ENCODE measurements around the gene CAPN11. TPM values are rescaled to one million over a fixed set of nuclear protein-coding genes. Genes with fewer than 3 reads are reported as not detected.
"Not testable (repeated sequence)": the region's sequence is repeated elsewhere in the genome, so short reads cannot be mapped to it uniquely, and the experiment has no call there.

CAPN11 gene
- polyA plus RNA-seq, 3 donors, result 0.12 to 0.24 (median 0.17) TPM

DNA sequence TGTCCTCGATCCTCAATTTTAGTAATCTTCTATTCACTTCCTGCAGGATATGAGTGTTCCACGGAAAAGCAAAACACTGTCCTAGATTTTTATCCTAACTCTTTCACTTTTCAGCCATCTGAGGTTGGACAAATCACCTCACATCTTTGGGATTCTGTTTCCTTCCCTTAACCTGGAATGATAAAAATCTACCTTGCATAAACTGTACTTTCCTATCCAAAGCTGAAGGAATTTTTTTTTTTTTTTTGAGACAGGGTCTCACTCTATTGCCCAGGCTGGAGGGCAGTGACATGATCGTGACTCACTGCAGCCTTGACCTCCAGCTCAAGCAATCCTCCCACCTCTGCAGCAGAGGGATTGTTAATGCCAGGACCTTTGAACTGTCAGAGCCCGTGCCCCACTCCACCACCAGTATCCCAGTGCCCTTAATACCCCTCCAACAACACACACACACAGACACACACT lies 20.5 kb downstream of the CAPN11 start:
- no peak for DNase-seq (ENCODE audit: low read depth in 3 of 3, low spot score in 2 of 3)

DNA sequence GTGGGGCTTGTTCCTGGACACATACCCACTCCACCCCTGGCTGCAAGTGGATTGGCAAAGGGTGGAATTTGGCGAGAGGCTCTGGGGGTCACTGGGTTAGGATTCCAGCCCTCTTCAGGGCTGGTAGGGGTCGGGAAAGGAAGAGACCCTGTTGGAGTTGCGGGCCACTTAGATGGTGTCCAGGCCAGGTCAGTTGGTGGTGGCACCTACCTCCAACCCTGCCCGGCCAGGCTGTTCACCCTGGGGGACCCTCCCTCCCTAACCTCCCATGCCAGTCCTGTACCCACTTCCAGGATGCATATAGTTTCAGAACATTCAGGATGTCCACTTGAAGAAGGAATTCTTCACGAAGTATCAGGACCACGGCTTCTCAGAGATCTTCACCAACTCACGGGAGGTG lies 21.0 kb downstream of the CAPN11 start:
- no peak for DNase-seq (ENCODE audit: low read depth in 3 of 3, low spot score in 2 of 3)

DNA sequence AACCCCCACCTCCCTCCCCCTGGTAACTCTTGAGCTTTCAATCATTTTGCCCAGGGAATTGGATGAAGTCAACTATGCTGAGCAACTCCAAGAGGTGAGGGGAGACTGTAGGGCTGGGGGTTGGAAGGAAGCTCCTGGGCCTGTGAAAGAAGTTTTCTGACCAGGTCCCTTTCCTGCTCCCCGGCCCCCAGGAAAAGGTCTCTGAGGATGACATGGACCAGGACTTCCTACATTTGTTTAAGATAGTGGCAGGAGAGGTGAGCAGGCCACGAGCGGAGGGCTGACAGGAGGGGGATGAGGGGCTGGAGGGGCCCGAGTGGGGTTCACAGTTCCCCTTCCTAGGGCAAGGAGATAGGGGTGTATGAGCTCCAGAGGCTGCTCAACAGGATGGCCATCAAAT lies 21.8 kb downstream of the CAPN11 start:
- no peak for DNase-seq (ENCODE audit: low read depth in 3 of 3, low spot score in 2 of 3)

DNA sequence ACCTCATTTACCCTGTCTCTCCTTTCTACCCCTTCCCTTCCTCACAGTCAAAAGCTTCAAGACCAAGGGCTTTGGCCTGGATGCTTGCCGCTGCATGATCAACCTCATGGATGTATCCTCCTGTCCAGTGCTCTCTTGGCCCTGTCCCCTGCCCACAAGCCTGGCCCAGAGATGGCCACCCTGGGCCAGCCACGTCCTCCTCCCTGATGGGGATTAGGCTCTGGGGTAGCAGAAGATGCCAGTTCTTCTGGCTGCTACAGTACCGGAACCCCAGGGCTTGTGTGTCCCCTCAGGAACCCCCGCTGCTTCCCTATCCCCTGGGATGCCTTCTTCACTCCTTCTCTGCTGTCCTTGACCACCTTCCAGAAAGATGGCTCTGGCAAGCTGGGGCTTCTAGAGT lies 22.3 kb downstream of the CAPN11 start:
- DNase-seq (ENCODE audit: low read depth in 3 of 3, low spot score in 2 of 3), result no peak

DNA sequence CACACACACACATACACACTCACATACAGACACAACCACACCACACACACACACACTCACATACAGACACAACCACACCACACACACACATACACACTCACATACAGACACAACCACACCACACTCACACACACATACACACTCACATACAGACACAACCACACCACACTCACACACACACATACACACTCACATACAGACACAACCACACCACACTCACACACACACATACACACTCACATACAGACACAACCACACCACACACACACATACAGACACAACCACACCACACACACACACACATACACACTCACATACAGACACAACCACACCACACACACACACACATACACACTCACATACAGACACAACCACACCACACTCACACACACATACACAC lies 23.2 kb downstream of the CAPN11 start:
- DNase-seq (ENCODE audit: low read depth in 3 of 3, low spot score in 2 of 3), result not testable (repeated sequence)

DNA sequence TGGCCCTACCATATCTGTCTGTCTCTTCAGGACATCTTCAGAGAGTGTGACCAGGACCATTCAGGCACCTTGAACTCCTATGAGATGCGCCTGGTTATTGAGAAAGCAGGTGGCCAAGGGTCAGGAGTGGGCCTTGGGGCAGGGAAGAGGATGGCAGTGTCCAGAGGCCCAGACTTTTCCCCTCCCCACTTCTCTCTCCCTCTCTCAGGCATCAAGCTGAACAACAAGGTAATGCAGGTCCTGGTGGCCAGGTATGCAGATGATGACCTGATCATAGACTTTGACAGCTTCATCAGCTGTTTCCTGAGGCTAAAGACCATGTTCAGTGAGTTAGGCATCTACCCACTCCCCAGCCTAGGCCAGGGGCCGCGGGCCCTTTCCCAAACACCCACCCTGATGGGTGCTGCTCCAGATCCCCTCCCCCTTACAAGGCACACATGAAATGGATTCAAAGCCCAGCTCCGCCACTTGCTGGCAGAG lies 24.3 kb downstream of the CAPN11 start:
- no peak for DNase-seq (ENCODE audit: low read depth in 3 of 3, low spot score in 2 of 3)

DNA sequence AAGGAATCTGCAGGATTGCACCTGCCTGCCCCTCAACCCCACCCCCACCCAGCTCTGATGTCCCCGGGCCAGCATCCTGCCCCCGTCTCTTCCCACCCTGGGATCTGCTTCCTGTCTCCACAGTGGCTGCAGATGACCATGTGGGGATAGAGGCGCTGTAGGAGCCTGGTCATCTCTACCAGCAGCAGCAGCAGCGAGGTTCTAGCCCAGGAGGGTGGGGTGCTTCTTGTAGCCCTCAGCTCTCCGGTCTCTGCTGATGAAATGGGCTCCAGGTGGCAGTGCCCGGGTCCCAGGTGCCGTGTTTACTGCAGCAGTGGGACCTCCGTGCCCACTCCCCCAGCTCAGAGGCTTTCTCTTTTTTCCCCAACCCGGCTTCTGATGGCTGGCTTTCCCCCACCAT lies 25.2 kb downstream of the CAPN11 start:
- no peak for DNase-seq (ENCODE audit: low read depth in 3 of 3, low spot score in 2 of 3)

DNA sequence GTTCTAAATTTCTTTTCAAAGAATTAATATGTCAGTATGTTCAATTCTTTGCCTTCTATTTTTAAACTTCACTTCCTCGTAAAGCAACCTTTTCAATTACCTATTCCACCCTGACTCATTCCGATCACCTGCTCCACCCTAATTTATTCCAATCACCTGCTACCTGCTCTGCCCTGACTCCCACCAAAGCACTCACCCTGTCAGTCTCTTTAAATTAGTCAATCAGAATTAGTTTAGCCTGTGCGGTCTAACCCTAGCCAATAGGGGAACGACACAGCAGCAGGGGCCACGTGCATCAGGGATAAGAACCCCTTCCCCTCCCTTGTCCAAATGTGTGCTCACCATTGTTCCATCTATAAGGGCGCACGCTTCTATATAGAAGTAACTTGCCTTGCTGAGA lies 26.7 kb downstream of the CAPN11 start:
- DNase-seq (ENCODE audit: low read depth in 3 of 3, low spot score in 2 of 3), result not testable (repeated sequence)

DNA sequence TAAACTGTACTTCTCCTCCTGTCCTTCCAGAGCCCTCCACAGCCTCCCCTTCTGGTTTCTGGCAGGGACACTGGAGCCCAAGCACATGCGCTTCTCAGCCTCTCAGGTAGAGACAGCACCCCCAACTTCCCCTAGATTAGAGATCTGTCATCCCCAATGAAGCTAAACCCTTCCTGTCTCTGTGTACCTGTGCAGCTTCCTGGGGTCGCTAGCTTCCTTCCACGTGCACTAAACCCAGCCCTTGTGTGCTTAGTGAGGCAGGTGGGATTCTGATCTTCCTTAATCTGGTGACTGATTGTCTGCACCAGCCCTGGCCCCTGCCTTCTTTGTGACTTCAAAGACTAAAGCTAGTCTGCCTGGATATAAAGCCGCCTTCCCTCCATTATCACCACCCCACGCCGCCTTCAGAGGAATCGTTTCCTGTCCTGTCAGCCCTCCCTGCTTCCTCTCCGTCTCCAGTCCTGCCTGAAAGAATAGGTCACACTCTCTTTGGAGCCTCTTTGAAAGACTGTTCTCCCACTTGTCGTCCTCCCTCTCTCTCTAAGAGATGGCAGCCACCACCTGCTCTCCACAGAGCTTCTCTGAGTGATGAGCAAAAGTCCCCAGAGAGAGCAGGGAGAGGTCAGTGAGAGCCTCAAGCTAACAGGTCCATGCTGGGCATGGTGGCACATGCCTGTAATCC lies 27.5 kb downstream of the CAPN11 start:
- DNase-seq (ENCODE audit: low read depth in 3 of 3, low spot score in 2 of 3), result no peak

DNA sequence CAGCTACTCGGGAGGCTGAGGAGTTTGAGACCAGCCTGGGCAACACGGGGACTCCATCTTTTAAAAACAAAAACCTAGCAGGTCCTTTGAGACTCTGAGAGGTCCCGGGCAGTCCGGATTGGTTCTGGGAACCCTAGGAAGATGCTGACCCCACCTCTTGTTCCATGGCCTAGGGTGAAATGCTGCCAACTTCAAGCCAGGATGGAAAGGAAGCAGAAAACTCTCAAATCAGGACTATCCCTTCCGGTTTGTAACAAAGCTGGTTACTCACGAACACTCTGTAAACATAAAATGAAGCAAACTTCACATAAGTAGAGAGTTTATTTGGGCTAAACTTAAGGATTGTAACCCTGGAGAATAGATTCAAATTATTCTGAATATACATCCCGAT lies 28.0 kb downstream of the CAPN11 start:
- DNase-seq (ENCODE audit: low read depth in 3 of 3, low spot score in 2 of 3), result no peak

DNA sequence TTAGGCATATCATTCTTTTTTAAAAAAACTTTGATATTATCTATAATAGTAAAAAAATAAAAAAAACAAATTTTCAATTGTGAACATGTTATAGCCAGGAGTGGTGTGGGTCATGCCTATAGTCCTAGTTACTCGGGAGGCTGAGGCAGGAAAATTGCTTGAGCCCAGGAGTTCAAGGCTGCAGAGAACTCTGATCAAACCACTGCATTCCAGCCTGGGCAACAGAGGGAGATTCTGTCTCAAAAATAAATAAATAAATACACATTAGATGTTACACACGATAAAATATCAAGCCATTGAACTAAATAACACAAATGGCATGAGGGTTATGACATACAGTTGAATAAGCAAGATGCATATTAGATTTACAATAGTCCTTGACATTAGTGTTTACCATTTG lies 30.2 kb downstream of the CAPN11 start:
- DNase-seq (ENCODE audit: low read depth in 3 of 3, low spot score in 2 of 3), result no peak

DNA sequence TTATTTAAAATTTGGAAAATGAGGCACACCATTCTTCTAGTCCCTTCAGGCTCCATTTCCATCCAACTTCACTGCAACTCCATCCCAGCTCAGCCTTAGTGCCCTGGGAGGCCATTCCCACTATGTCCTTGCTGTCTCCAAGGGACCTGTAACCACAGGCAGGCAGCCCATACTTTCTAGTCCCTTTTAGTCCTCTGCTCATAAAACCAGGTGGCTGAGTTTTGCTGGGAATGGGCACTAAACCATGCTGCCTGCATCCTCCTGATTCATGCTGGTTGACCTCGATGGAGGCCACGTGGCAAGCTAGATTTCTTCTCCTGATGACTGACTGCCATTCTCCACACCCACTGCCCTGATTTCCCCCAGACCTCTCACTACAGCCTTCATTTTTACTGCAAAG lies 30.6 kb downstream of the CAPN11 start:
- no peak for DNase-seq (ENCODE audit: low read depth in 3 of 3, low spot score in 2 of 3)

DNA sequence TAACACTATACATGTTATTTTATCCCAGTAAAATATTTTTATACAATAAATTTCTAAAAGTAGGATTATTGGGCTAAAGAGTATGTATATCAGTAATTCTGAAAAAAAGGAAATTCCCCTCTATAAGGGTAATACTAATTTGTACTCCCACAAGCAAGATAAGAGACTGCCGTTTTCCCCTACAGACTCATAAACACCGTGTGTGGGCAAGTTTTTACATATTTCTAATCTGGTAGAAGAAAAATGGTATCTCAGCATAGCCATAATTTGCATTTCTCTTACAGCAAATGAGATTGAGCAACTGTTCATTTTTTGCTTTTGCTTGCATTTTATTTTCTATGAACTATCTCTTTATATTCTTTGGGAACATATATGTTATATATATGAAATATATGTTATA lies 32.1 kb downstream of the CAPN11 start:
- DNase-seq (ENCODE audit: low read depth in 3 of 3, low spot score in 2 of 3), result no peak

DNA sequence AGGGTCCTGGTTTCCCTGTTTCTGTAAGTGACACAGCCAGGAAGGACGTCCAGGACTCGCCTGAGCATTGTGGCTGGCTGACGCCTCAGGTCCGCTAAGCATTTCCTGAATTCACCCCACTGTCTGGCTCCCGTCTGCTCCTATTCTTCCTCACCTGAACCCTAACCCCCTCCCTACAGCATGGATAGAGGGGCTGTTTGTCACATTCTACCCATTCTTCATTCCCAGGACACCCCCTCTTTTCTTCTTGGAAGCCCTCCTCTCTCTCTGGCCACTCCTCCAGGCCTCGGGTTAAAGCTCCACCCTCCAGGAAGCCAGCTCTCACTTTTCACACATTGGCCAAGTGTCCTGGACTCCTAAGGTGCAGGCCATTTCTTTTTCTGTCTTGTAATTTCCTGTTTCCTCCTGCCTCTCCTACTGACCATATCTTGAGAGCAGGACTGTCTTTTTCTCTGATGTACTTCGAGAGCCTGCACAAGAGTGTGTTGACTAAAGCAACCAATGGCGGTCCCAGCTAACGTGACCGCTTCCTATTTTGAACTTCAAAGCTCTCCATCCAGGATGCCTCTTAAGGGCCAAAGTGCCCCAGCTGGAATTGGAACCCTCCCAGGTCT lies 33.9 kb downstream of the CAPN11 start:
- no peak for DNase-seq (ENCODE audit: low read depth in 3 of 3, low spot score in 2 of 3)

DNA sequence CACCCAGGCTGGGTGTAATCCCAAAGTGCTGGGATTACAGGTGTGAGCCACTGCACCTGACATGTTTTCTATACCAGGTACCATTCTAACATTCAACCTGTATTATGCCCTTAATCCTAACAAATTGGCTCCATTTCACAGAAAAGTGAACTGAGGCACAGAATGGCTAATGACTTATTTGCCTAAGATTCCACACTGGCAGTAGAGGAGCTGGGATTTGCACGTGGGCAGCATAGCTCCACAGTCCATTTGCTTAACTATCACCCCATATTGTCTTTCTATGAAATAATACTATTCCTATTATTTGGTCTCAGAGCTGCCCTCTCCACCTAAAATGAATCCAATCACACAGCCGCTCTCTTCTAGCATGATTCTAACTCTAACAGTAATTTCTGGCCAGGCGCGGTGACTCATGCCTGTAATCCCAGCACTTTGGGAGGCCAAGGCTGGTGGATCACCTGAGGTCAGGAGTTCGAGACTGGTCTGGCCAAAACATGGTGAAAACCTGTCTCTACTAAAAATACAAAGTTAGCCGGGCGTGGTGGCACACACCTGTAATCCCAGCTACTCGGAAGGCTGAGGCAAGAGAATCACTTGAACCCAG lies 34.8 kb downstream of the CAPN11 start:
- no peak for DNase-seq (ENCODE audit: low read depth in 3 of 3, low spot score in 2 of 3)

DNA sequence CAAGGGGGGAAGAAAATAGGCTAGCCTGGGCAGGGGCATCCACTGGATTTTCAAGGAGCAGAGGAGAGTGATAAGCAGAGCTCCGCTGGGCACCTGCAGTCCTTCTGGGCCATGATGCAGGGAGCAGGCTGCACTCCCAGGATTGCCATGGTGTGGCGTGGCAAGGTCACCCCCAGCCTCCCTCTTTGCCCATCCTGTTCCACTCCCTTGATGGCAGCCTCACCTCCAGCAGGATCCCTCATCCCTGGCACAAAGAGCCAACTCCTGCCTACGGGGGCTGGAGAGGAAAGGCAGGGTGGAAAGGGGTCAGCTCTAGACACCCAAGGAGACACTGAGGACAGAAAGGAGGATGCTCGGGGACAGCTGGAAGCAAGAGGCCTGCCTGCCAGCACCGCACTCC lies 35.7 kb downstream of the CAPN11 start:
- DNase-seq (ENCODE audit: low read depth in 3 of 3, low spot score in 2 of 3), result no peak

DNA sequence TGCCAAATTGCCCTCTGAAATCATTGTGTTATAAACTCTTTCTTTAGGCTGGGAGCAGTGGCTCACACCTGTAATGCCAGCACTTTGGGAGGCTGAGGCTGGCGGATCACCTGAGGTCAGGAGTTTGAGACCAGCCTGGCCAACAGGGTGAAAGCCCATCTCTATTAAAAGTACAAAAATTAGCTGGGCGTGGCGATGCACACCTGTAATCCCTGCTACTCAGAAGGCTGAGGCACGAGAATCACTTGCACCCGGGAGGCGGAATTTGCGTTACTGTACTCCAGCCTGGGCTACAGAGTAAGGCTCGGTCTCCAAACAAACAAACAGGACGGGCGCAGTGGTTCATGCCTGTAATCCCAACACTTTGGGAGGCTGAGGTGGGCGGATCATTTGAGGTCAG lies 37.7 kb downstream of the CAPN11 start:
- not testable (repeated sequence) for DNase-seq (ENCODE audit: low read depth in 3 of 3, low spot score in 2 of 3)

DNA sequence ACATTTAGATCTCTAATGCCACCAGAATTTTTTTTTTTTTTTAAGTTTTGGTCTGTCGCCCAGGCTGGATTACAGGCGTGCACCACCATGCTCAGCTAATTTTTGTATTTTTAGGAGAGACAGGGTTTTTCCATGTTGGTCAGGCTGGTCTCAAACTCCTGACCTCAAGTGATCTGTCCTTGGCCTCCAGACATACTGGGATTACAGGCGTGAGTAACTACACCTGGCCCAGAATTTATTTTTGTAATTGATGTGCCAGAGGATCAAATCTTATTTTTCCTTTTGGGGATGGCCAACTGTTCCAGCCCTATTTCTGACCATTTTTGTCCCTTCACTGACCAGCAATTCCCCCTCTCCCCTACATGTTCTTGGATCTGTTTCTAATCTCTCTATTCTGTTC lies 40.1 kb downstream of the CAPN11 start:
- DNase-seq (ENCODE audit: low read depth in 3 of 3, low spot score in 2 of 3), result no peak

DNA sequence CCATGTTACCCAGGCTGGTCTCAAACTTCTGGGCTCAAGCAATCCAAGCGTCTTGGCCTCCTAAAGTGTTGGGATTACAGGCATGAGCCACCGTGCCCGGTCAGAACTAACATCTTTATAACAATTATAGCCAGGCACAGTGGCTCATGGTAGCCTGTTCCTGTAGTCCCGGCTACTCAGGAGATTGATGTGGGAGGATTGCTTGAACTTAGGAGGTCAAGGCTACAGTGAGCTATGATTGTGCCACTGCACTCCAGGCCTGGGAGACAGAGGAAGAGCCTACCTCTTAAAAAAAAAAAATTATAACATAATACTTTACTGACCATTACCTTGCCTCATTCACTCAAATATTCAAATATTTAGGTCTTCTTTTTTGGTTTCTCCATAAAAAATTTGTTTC lies 41.3 kb downstream of the CAPN11 start:
- no peak for DNase-seq (ENCODE audit: low read depth in 3 of 3, low spot score in 2 of 3)

DNA sequence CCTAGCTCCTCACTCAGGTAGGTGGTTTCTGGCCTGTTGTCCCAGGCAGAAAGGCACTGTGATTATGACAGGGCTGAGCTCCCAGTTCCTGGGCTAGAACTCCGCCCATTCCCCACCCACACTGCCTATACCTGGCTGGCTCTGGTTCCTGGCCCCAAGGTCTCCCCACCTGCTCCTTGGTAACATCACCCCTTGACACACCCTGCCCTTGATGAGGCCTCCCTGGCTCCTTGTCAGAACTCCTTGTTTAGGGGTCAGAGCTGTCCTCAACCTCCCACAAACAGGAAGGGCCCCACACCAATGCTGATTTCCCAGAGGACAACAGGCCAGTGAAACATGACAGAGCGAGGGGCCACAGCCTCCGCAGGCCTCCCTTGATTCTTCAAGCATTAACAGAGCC lies 42.6 kb downstream of the CAPN11 start:
- DNase-seq (ENCODE audit: low read depth in 3 of 3, low spot score in 2 of 3), result no peak

DNA sequence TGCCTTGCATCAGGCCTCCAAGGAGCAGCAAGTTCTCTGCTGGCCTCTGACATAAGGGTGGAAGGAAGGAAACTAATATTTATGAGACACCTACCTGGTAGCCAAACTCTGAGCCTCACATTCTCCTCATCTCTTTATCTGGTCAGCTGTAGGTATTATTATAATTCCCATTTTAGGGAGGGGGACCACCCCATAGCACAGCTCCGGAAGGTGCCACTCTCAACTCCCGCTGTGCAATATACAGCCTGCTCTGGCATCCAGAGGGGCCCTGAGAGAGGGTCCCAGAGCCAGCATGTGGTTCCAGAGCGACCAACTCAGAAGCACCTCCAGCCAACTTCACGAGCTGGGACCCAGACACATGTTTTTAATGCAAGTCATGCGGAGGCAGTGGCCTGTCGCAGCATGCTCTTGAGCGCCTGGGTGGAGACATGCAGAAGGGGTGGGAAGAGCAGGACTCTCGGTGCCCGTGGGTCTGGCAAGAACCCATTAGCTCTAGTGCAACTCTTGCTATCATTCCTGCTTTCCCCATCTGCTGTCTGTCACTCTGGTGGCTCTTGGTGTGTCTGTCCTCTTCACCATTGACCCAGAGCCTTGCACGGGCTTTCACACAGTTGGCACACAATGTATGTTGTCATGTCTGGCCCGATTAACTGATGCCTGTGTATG lies 43.2 kb downstream of the CAPN11 start:
- DNase-seq (ENCODE audit: low read depth in 3 of 3, low spot score in 2 of 3), result no peak

All from right renal cortex interstitium (tissue), 3 donors.